ENCODE measurements around the gene CDK14. TPM values are rescaled to one million over a fixed set of nuclear protein-coding genes. Genes with fewer than 3 reads are reported as not detected.

Gene CDK14
- total RNA-seq, 1 experiment from 2014 or later = 57.9 TPM

DNA sequence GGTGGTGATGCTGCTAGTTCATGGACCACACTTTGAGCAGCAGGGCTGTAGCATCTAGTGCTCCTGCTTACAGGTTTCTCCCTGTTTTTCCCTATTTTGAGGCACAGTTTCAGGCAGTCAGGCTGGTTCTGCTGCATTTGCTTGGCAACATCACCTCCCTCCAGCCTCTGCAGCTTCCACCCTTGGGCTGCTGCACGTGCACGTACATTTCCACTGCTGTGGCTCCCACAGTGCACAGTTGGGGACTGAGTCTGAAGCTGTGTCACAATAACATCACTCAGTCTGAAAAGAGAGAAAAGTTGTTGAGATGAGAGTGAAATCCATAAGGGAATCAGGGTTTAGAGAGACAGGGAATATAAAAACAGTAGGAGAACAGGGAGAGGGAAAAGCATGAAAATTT, 437.5 kb downstream of the CDK14 start:
- TF ChIP-seq, protein P1, sequence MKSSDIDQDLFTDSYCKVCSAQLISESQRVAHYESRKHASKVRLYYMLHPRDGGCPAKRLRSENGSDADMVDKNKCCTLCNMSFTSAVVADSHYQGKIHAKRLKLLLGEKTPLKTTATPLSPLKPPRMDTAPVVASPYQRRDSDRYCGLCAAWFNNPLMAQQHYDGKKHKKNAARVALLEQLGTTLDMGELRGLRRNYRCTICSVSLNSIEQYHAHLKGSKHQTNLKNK (CRISPR knock-in tag; IDR thresholded peaks at IDR 0.05) = no peak
- TF ChIP-seq, protein P2, sequence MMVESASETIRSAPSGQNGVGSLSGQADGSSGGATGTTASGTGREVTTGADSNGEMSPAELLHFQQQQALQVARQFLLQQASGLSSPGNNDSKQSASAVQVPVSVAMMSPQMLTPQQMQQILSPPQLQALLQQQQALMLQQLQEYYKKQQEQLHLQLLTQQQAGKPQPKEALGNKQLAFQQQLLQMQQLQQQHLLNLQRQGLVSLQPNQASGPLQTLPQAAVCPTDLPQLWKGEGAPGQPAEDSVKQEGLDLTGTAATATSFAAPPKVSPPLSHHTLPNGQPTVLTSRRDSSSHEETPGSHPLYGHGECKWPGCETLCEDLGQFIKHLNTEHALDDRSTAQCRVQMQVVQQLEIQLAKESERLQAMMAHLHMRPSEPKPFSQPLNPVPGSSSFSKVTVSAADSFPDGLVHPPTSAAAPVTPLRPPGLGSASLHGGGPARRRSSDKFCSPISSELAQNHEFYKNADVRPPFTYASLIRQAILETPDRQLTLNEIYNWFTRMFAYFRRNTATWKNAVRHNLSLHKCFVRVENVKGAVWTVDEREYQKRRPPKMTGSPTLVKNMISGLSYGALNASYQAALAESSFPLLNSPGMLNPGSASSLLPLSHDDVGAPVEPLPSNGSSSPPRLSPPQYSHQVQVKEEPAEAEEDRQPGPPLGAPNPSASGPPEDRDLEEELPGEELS (CRISPR knock-in tag; IDR thresholded peaks at IDR 0.05) = 0 out of 2 replicates have a peak, but pooled peaks have one; percentile 25
- TF ChIP-seq IRF2 (CRISPR knock-in tag; IDR thresholded peaks at IDR 0.05; ENCODE audit: borderline replicate concordance, low read depth) (no peak), TEAD4 (CRISPR knock-in tag; IDR thresholded peaks at IDR 0.05) (no peak), ATF1 (CRISPR knock-in tag; IDR thresholded peaks at IDR 0.05) (no peak), NR1H2 (CRISPR knock-in tag; IDR thresholded peaks at IDR 0.05) (no peak), JUN (CRISPR knock-in tag; IDR thresholded peaks at IDR 0.05) (no peak)
- TF ChIP-seq, protein P3, sequence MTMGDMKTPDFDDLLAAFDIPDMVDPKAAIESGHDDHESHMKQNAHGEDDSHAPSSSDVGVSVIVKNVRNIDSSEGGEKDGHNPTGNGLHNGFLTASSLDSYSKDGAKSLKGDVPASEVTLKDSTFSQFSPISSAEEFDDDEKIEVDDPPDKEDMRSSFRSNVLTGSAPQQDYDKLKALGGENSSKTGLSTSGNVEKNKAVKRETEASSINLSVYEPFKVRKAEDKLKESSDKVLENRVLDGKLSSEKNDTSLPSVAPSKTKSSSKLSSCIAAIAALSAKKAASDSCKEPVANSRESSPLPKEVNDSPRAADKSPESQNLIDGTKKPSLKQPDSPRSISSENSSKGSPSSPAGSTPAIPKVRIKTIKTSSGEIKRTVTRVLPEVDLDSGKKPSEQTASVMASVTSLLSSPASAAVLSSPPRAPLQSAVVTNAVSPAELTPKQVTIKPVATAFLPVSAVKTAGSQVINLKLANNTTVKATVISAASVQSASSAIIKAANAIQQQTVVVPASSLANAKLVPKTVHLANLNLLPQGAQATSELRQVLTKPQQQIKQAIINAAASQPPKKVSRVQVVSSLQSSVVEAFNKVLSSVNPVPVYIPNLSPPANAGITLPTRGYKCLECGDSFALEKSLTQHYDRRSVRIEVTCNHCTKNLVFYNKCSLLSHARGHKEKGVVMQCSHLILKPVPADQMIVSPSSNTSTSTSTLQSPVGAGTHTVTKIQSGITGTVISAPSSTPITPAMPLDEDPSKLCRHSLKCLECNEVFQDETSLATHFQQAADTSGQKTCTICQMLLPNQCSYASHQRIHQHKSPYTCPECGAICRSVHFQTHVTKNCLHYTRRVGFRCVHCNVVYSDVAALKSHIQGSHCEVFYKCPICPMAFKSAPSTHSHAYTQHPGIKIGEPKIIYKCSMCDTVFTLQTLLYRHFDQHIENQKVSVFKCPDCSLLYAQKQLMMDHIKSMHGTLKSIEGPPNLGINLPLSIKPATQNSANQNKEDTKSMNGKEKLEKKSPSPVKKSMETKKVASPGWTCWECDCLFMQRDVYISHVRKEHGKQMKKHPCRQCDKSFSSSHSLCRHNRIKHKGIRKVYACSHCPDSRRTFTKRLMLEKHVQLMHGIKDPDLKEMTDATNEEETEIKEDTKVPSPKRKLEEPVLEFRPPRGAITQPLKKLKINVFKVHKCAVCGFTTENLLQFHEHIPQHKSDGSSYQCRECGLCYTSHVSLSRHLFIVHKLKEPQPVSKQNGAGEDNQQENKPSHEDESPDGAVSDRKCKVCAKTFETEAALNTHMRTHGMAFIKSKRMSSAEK (CRISPR knock-in tag; IDR thresholded peaks at IDR 0.05; ENCODE audit: borderline replicate concordance) = no peak
- Mint-ChIP-seq H3K4me1 (peaks cover 67% of the 10 kb centered on the region), H3K27ac (no peak overlapping the region), H3K36me3 (peaks cover 10% of the 10 kb centered on the region), H3K27me3 (ENCODE audit: low read depth) (no peaks in the 10 kb centered on the region), H3K4me3 (no peak overlapping the region), H3K9me3 (peaks cover 15% of the 10 kb centered on the region)
- ChIA-PET CTCF (interaction anchor here (0.7 to 3.5 kb wide), 3 partner anchors 11 to 578 kb away, joined by 3 to 35 read pairs (median 4); no protein-coding TSS in a partner anchor), POLR2A (no interaction called here)
- DNase-seq (ENCODE audit: low spot score) (no peak), ATAC-seq (no peak)

DNA sequence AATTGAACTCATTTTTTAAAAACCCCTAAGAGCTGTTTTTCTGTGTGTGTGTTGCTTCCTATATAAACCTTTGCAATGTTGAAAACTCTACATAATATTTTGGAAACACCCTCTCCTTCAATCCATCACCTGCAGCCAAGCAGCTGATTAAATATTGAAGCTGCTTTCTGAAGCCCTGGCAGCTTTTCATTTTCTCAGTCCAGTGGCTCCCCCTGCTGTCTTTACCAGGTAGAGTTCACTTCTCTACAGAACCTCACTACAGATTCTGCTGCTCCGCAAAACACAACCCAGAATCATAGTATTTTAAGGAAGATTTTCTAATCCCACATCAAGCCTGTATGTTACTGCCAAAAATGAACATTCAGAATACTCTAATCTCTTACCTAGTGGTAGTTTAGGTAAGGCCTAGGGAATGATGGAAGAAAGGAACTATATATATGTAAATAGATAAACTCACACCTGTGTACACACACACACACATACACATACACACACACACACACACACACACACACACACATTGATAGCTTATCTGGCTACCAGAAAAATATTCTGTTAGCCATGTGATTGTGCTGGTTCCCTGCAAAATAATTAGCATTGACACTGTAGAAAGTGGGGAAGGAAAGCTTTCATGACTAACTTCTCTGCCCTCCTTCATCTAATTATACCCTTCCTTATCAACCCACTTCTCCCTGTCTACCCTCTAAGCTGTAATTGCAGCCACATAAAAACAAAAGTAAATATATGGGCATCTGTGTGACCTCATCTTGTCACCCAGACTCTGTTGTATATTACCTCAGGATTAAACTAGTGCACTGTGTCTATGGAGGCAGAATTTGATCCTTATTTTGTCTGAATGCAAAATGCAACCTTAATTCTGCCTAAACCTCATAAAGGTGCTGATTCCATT, 438.6 kb downstream of the CDK14 start:
- peaks cover 11% of the 10 kb centered on the region for H3K9me3 Mint-ChIP-seq
- CTCF ChIA-PET = interaction anchor here (0.6 to 3.5 kb wide), 26 partner anchors 9 to 607 kb away, joined by 3 to 35 read pairs (median 3); no protein-coding TSS in a partner anchor
- H3K27me3 Mint-ChIP-seq (ENCODE audit: low read depth) = no peaks in the 10 kb centered on the region
- peaks cover 68% of the 10 kb centered on the region for H3K4me1 Mint-ChIP-seq
- no peak overlapping the region for H3K4me3 Mint-ChIP-seq
- DNase-seq (ENCODE audit: low spot score) (peak; percentile 61), ATAC-seq (peak; percentile 24; the same call in 1 of the 2 replicates)
- H3K36me3 Mint-ChIP-seq = peaks cover 7% of the 10 kb centered on the region
- POLR2A ChIA-PET = no interaction called here
- H3K27ac Mint-ChIP-seq = no peak overlapping the region
- TF ChIP-seq, protein P4, sequence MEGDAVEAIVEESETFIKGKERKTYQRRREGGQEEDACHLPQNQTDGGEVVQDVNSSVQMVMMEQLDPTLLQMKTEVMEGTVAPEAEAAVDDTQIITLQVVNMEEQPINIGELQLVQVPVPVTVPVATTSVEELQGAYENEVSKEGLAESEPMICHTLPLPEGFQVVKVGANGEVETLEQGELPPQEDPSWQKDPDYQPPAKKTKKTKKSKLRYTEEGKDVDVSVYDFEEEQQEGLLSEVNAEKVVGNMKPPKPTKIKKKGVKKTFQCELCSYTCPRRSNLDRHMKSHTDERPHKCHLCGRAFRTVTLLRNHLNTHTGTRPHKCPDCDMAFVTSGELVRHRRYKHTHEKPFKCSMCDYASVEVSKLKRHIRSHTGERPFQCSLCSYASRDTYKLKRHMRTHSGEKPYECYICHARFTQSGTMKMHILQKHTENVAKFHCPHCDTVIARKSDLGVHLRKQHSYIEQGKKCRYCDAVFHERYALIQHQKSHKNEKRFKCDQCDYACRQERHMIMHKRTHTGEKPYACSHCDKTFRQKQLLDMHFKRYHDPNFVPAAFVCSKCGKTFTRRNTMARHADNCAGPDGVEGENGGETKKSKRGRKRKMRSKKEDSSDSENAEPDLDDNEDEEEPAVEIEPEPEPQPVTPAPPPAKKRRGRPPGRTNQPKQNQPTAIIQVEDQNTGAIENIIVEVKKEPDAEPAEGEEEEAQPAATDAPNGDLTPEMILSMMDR (IDR thresholded peaks at IDR 0.05) = peak; percentile 74
- TF ChIP-seq, protein P5, sequence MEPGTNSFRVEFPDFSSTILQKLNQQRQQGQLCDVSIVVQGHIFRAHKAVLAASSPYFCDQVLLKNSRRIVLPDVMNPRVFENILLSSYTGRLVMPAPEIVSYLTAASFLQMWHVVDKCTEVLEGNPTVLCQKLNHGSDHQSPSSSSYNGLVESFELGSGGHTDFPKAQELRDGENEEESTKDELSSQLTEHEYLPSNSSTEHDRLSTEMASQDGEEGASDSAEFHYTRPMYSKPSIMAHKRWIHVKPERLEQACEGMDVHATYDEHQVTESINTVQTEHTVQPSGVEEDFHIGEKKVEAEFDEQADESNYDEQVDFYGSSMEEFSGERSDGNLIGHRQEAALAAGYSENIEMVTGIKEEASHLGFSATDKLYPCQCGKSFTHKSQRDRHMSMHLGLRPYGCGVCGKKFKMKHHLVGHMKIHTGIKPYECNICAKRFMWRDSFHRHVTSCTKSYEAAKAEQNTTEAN (CRISPR knock-in tag; IDR thresholded peaks at IDR 0.05) = no peak
